Measurements from ENCODE around the gene GREM1.

GREM1 gene

GRCh38 chr15:32698773-32699390 is 18.9 kb upstream of the GREM1 start:
- DNase-seq: no peak

- DNase-seq: no peak
Observed at GRCh38 chr15:32700501-32701150, 17.2 kb upstream of the GREM1 start.

GRCh38 chr15:32701863-32702262 is 15.9 kb upstream of the GREM1 start:
- DNase-seq: no peak

- no peak for DNase-seq
Observed at GRCh38 chr15:32704395-32704981, 13.3 kb upstream of the GREM1 start.

GRCh38 chr15:32705446-32705845 is 12.4 kb upstream of the GREM1 start:
- DNase-seq: no peak

GRCh38 chr15:32706704-32707103 is 11.1 kb upstream of the GREM1 start:
- no peak for DNase-seq

GRCh38 chr15:32707436-32707835 is 10.4 kb upstream of the GREM1 start:
- DNase-seq: no peak

GRCh38 chr15:32709295-32710033 is 8.3 kb upstream of the GREM1 start:
- DNase-seq: no peak

GRCh38 chr15:32715276-32715675 is 2.5 kb upstream of the GREM1 start:
- no peak for DNase-seq

- DNase-seq: no peak
Observed at GRCh38 chr15:32716216-32716914, 1.4 kb upstream of the GREM1 start.

GRCh38 chr15:32716915-32717425 is 834 bp upstream of the GREM1 start:
- DNase-seq: no peak

- no peak for DNase-seq
Observed at GRCh38 chr15:32718227-32718820, 520 bp downstream of the GREM1 start.

- no peak for DNase-seq
Observed at GRCh38 chr15:32718821-32719716, 1.3 kb downstream of the GREM1 start.

GRCh38 chr15:32721596-32721995 is 3.8 kb downstream of the GREM1 start:
- DNase-seq: no peak

- DNase-seq: no peak
Observed at GRCh38 chr15:32722136-32722535, 4.3 kb downstream of the GREM1 start.

GRCh38 chr15:32723171-32723948 is 5.6 kb downstream of the GREM1 start:
- DNase-seq: no peak

- DNase-seq: no peak
Observed at GRCh38 chr15:32729700-32730395, 12.0 kb downstream of the GREM1 start.

GRCh38 chr15:32730677-32731654 is 13.2 kb downstream of the GREM1 start:
- DNase-seq: no peak

All from central memory CD4-positive, alpha-beta T cell (primary cell).